ENCODE results near the gene CD320. TPM values are rescaled to one million over a fixed set of nuclear protein-coding genes. Genes with fewer than 3 reads are reported as not detected.
A peak's percentile ranks its signal among the peaks of the same experiment; 100 is the strongest.
"Not testable (repeated sequence)": the region's sequence is repeated elsewhere in the genome, so short reads cannot be mapped to it uniquely, and the experiment has no call there.

The CD320 gene
- total RNA-seq, 1 donor from 2014 or later = 16.7 TPM

GRCh38 chr19:8334458-8335342 lies 26.5 kb upstream of the CD320 start:
- FAIRE-seq (no peak), DNase-seq (ENCODE audit: low spot score in 2 of 2) (peak in 1 of 2 donors; percentile 61)

- DNase-seq (ENCODE audit: low spot score in 2 of 2) (no peak), FAIRE-seq (no peak)
These were observed 25.8 kb upstream of the CD320 start for GRCh38 chr19:8333767-8334457.

- DNase-seq (ENCODE audit: low spot score in 2 of 2) (no peak), FAIRE-seq (no peak)
These were observed 25.0 kb upstream of the CD320 start for GRCh38 chr19:8332976-8333766.

GRCh38 chr19:8331263-8331845 lies 23.2 kb upstream of the CD320 start:
- DNase-seq (ENCODE audit: low spot score in 2 of 2) (no peak), FAIRE-seq (no peak)

- DNase-seq (ENCODE audit: low spot score in 2 of 2) = no peak
- FAIRE-seq = no peak
These were observed 21.8 kb upstream of the CD320 start for GRCh38 chr19:8329996-8330395.

GRCh38 chr19:8325454-8325853 lies 17.3 kb upstream of the CD320 start:
- DNase-seq (ENCODE audit: low spot score in 2 of 2) = no peak
- no peak for FAIRE-seq

GRCh38 chr19:8324186-8325050 lies 16.3 kb upstream of the CD320 start:
- no peak for DNase-seq (ENCODE audit: low spot score in 2 of 2)
- no peak for FAIRE-seq

GRCh38 chr19:8323781-8324185 lies 15.6 kb upstream of the CD320 start:
- FAIRE-seq (no peak), DNase-seq (ENCODE audit: low spot score in 2 of 2) (no peak)

- FAIRE-seq (no peak), DNase-seq (ENCODE audit: low spot score in 2 of 2) (no peak)
These were observed 14.5 kb upstream of the CD320 start for GRCh38 chr19:8322638-8322997.

- DNase-seq (ENCODE audit: low spot score in 2 of 2) = no peak
- FAIRE-seq = no peak
These were observed 14.0 kb upstream of the CD320 start for GRCh38 chr19:8321986-8322637.

GRCh38 chr19:8321067-8321985 lies 13.2 kb upstream of the CD320 start, which contains the start of the genes NDUFA7 and RPS28:
NDUFA7 (minus strand) TSS chr19:8321375; CDS start chr19:8321358, 17 bp downstream.
RPS28 (plus strand) TSS chr19:8321496; CDS start chr19:8321531, 35 bp downstream.
- no peak for FAIRE-seq
- DNase-seq (ENCODE audit: low spot score in 2 of 2) = peak; percentile 94 to 98

GRCh38 chr19:8320564-8321066 lies 12.5 kb upstream of the CD320 start:
- DNase-seq (ENCODE audit: low spot score in 2 of 2) = no peak
- no peak for FAIRE-seq

- FAIRE-seq (no peak), DNase-seq (ENCODE audit: low spot score in 2 of 2) (no peak)
These were observed 11.8 kb upstream of the CD320 start for GRCh38 chr19:8319807-8320520.

GRCh38 chr19:8318835-8319234 lies 10.7 kb upstream of the CD320 start:
- FAIRE-seq; DNase-seq (ENCODE audit: low spot score in 2 of 2): not testable (repeated sequence)

- no peak for DNase-seq (ENCODE audit: low spot score in 2 of 2)
- no peak for FAIRE-seq
These were observed 8.4 kb upstream of the CD320 start for GRCh38 chr19:8316351-8317125.

- not testable (repeated sequence) for FAIRE-seq; DNase-seq (ENCODE audit: low spot score in 2 of 2)
These were observed 7.0 kb upstream of the CD320 start for GRCh38 chr19:8314981-8315640.

All from frontal cortex (tissue), 4 donors.